ENCODE measurements around the gene SLC43A2.
"Not testable (repeated sequence)": the region's sequence is repeated elsewhere in the genome, so short reads cannot be mapped to it uniquely, and the experiment has no call there.

SLC43A2 gene

DNA sequence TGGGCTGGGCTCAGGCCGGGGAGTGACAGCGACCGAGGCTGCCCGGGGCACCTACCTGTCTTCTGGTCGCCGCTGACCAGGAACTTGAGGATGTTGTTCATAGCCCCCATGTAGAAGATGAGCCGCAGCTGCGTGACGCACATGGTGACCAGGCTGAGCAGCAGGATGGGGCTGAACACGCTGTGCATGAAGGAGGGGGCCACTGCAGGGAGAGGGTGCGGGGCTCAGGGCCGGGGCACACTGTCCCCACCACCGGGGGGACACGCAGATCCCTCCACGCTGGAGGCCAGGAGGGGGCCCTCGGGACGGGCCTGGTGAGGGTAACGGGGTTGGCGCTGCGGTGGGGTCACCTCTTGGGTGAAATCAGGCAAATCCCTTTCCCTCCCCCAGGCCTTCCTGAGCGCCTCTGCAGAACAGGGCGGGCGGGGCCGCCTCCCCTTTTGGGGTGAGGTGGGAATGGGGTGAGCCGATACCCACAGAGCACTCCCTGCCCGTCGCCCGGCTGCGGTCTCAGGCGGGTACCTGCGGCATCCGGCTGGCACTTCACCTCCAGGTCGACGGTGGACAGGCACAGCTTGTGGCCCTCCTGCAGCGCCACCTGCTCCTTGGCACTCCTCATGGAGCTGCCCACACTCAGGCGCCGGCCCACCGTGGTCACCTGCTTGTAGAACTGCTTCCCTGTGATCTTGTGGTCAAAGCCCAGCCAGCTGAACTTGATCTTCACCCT lies 37.7 kb downstream of the SLC43A2 start:
- no peak for DNase-seq (ENCODE audit: low read depth in 2 of 2, low spot score in 1 of 2)

DNA sequence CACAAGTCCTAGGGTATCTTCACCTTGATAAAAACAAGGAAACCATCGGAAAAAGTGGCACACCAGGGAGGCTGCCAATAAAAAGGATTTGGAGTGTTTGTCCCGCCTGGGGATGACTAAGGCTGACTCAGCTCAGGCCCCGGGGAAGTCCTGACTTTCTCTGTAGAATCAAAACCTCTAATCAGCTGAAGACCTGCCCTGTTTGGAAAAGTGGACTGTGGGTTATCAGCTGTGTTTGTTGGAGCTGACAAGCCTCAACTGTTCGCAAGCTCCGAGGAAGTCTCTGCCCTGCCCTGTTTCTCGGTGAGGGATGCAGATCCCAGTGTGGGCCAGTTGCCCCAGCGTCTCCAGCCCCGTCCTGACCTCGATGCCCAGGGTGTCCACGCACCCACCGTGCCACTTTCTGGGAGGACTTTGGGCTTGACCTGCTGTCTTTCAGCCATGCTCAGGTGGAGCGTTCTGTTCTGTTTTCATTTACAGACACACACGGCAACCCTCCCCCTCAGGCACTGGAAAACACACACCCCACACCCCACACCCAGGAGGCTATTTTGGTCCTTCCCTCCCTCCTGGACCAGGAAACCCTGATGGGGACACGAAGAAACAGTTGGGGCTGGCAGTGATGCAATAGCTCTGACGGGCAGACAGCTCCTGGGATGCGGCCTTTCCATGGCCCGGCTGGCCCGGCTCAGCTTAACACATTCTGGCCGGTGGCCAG lies 38.4 kb downstream of the SLC43A2 start:
- no peak for DNase-seq (ENCODE audit: low read depth in 2 of 2, low spot score in 1 of 2)

DNA sequence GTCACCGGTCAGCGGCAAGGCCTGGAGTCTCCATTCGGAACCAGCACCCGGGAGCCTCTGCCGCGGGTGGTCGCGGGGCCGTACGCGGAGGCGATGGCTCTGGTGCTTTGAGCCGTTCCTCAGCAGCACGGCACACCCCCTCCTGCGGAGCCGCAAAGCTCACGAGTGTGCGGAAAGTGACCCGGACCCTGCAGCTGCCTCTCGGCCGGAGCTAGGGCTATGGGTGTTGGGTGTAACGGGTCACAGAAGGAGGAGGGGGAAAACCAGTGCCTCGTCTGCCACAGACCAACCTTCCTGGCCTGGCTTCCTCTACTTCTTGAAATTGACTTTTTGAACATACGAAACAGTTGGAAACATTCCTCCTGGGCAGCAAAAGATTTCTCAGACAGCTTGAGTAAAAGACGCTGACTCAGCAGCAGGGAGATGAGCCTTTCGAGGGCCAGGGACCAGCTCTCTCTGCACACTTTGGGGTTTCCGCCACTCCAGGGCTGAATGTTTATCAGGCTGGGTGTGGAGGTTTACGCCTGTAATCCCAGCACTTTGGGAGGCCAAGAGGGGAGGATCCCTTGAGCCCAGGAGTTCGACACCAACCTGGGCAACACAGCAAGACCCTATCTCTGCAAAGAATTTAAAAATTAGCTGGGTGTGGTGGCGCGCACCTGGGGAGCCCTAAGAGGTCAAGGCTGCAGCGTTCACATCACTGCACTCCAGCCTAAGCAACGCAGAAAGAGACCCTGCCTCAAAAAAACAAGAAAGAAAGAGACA lies 39.6 kb downstream of the SLC43A2 start:
- DNase-seq (ENCODE audit: low read depth in 2 of 2, low spot score in 1 of 2), result no peak

DNA sequence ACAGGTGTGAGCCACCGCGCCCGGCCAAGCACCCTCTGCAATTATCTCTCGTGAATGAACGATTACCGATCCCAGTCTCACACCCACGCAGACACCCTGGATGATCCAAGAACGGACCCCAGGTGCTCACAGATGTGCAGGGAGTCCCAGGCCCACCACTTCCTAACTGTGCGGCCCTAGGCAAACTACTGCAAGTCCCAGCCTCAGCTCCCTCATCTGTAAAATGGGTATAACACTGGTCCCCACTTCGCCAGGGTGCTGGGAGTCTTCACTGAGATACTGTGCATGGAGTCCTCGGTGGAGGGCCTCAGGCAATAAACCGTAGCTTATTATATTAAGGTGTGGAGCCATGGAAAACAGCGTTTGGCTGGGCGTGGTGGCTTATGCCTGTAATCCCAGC lies 44.5 kb downstream of the SLC43A2 start:
- DNase-seq (ENCODE audit: low read depth in 2 of 2, low spot score in 1 of 2), result no peak

DNA sequence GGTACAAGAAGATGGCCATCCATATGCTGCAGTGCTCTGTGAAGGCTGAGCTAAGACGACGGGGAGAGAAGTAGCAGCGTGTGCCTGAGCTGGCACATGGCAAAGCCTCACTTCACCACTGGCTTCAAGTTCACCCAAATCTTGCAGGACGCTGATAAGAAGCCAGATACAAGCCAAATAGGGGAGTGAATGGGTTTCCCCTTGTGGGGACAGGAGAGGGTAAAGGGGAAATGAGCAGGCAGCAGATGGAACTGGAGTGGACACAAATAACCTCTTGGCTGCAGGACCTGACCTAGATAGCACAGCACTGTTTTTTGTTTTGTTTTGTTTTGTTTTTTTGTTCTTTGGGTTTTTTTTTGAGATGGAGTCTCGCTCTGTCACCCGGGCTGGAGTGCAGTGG lies 45.1 kb downstream of the SLC43A2 start:
- DNase-seq (ENCODE audit: low read depth in 2 of 2, low spot score in 1 of 2), result no peak

DNA sequence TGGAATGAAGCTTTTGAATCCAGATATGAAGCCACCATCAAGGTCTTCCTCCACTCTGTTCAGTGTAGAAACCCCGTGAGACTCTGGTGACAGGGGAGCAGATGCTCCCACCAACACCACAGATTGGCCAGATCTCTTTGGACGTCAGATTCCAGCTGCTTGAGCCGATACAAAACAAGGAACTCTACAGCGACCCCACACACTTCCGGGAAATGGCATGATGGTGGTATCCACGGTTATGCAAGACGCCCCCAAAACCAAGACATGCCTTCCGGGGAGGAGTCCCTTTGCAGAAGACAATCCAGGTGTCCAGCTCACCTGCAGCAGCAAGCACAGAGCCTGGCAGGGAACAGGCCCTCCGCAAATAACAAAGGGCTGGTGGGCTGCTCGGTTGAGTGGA lies 46.3 kb downstream of the SLC43A2 start:
- DNase-seq (ENCODE audit: low read depth in 2 of 2, low spot score in 1 of 2), result no peak

DNA sequence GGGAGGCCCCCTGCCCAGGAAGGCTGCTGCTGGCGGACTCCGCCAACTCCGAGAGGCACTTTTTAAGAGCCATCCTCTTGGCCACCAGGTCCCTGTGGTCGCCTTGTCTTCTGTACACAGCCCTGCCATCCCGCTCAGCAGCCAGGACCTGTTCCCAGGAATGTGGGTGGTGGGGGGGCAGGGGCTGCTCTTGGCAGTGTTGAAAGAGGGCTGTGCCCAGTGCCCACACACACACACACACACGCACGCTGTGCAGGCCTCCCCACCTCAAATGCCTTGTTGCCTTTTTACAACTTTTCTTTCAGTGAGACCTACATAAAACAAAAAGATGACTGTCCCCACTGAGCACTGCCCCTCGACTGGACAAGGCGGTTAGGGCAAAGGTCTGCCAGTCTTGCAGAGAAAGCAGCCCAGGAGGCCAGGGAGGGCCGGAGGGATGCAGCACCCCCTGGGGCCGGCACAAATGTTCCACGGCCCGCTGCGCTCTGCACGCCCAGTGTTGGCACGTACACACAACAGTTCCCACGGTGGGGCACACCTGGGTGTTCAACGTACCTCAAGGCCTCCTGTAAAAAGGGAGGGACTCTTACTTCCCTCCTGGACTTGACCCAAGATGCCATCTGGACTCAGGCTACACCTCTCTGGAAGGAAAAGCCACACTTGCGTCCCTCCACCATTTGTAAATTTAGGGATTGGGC lies 47.5 kb downstream of the SLC43A2 start:
- no peak for DNase-seq (ENCODE audit: low read depth in 2 of 2, low spot score in 1 of 2)

DNA sequence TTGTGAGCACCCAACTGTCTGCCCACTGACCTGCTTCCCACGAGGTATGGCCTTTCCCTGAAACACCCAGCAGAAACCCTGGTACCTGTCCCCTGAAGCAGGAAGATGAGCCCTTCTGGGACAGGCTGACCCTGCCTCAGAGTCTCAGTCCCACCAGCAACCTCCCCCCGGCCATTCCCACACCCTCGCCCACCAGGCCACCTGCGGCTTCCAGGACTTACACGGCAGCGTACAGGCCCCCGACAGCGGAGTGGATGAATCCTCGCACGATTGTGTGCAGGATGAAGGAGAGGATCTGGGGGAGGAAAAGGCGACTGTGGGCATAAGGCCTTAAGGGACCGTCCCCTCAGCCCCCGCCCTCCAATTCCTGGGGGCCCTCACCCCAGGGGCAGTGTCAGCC lies 50.6 kb downstream of the SLC43A2 start:
- DNase-seq (ENCODE audit: low read depth in 2 of 2, low spot score in 1 of 2), result no peak

DNA sequence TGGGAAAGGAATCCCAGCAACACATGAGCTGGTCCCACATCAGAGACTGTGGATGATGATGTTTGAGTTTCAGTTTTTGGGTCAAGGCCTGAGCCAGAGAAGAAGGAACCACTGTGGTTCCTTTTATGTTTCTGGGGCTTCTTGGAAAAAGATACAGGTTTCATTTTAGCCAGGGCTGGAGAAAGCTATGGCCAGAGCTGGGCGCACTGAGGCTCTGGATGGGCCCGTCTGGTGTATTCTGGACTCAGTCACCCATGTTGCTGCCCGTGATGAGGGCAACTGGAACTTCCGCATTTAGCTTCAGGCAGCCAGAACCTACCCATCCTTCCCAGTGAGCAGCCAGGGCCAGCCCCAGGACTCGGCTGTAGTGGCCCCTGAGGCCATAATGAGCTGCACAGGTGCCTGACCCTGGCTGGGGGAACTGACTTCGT lies 51.0 kb downstream of the SLC43A2 start:
- no peak for DNase-seq (ENCODE audit: low read depth in 2 of 2, low spot score in 1 of 2)

DNA sequence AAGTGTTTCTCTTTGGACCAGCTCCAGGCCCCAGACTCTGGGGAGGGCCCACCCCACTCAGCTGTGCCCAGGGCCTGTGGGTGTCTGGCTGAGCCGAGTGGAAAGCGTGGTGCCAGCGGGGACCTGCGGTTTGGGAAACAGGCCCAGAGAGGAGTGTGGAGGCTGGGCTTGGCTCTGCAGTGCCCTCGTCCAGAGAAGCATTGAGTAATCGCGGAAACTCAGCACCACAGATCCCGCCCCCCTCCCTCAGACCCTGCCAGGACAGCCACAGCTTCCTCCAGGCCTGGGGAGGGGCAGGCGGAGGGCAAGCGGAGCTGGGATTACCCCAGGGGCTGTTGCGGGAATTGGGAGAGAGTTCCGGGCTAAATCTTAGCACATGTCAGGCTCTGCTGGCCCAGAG lies 51.5 kb downstream of the SLC43A2 start:
- no peak for DNase-seq (ENCODE audit: low read depth in 2 of 2, low spot score in 1 of 2)

DNA sequence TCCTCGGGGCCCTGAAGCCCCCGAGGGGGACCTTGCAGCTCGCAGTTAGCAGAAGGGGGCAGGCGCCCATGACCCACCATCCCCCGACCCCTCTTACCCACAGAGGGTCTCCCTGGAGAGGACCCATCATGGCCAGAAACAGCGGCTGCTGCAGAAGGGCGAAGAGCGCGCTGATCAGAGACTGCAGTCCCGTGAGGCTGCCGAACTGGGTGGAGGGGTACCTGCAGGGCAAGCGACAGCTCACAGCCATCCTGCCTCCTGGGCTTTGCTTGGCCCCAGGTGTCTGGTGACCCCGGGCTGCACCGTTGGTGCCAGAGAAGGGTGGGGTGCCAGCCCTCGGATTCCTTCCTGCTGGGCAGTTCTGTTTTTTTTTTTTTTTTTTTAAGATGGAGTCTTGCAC lies 52.1 kb downstream of the SLC43A2 start:
- no peak for DNase-seq (ENCODE audit: low read depth in 2 of 2, low spot score in 1 of 2)

DNA sequence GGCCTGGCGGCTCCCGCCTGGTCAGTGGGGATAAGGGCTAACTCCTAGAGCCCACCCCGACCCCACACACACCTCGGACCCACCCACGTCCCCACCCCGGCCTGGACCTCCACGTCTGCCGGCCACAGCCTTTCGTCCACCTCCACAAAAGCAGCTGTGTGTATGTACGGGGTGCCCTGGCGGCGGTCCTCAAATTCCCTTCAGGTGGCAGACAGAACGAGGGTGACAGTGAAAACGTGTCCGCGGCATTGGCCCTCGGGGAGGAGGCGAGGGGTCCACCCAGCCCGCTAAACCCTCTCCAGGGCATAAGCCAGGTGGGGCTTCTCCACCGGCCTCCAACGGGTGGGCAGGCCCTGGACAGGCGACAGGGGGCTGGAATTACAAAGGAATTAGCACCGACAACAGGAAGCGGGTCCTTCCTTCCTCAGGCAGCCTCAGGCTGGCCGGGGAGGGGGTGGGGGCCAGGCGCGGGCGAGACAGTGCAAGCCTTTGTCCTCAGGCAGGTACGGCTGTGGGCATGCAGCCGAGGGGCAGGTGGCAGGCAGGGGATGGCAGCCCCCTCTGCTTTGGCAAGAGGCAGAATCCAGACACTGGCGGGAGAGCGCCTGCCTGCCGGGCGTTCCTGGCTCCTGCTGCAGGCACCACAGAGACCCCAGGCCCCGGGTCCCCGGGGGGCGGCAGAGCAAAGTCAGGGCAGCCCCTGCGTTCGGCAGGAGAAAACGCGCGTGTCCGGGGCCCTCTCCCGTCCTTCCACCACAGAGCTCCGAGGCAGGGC lies 53.8 kb downstream of the SLC43A2 start:
- DNase-seq (ENCODE audit: low read depth in 2 of 2, low spot score in 1 of 2), result no peak

DNA sequence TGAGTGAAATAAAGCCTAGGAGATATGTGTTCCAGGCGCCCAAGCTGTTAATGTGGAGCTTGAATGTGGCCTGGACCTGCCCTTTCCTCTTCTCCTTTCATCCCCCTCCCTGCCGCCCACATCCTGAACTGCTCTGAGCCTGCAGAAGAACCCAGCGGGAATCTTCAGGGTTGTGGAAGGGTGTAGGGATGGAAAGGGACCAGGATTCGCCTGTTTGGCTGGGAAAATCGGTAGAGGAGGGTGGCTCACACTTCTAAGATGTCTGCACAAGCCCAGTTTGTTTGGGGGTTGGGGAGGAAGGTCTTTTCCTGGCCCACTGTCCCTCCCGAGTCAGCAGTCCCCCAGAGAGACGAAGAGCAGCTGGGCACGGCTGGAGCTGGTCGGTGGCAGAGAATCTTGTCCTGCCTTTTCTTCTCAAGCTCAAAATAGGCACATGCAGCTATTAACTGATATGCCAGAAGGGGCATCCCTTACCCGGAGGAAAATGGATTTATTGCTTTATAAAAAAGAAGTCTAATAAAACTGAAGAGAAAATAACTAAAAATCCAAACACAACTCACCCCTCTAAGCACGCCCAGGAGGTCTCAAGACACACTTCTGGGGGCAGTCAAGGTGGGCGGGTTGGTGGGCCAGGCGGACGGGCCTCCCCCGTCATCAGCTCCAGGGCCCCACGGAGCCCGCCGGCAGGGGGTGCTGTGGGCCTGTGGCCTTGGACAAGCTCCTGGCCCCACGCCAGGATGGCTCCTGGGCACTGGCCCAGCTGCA lies 54.5 kb downstream of the SLC43A2 start:
- no peak for DNase-seq (ENCODE audit: low read depth in 2 of 2, low spot score in 1 of 2)

DNA sequence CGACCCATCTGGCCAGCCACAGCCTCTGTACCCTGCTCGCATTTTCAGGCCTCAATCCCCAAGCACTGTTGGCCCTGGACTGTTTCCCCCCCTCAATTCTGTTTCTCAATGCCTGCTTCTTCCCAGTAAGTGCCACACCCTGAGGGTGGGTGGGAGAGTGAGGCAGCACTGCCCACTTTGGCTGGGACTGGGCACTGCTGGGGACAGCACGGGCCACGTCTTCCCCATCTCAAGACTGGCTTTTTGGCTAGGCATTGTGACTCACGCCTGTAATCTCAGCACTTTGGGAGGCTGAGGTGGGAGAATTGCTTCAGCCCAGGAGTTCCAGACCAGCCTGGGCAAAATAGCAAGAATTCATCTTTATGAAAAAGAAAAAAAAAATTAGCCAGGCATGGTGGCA lies 56.0 kb downstream of the SLC43A2 start:
- not testable (repeated sequence) for DNase-seq (ENCODE audit: low read depth in 2 of 2, low spot score in 1 of 2)

DNA sequence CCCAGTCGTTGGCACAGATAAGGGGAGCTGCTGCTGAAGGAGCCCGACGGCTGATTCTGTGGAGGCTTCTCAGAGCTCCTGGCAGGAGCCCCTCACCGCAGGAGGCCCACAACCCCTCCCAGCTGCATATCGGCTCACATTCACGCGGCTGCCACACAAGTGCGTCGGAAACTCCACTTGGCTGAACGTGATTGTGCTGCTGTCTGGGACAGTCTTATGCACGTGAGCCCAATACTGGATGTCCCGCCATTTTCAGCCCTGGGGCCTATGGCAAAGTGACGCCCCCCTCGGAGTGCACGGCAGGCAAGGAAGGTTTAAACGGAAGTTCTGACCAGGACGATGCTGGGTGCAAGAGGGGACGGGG lies 57.3 kb downstream of the SLC43A2 start:
- no peak for DNase-seq (ENCODE audit: low read depth in 2 of 2, low spot score in 1 of 2)

DNA sequence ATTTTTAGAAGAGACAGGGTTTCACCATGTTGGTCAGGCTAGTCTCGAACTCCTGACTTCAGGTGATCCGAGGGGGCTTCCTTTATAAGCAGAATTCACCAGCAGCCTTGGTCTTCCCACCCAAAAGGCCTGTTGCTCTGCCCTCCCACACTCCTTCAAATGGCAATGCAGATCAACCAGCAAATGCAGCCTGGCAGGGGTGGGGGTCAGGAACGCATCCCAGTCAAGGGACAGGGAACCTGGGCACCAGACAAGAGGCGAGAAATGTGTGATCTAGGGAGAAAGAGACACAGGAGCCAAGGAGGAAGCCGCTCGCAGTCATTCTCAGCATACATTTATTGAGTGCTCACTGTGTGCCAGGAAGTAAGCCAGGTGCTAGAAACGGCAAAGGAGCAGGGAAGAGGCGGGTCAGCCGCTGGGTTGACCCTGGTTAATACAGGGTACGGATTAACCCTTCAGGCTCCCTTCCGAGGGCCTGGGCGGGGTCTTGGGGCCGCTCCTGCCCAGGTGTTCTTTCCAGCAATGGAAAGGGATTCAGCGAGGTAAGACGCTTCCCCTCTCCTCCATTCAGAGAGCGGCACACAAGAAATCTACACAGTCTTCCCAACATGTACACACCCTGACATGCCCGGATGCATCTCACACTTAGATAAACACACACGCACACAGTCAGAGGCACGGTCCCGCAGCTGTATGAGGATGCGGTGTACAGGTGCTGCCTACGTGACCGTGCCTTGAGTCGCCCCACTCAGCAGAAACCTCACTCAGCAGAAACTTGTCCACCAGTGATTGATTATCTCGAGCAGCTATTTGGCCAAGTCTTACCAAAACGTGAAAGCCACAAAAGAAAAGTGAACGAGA lies 59.5 kb downstream of the SLC43A2 start:
- no peak for DNase-seq (ENCODE audit: low read depth in 2 of 2, low spot score in 1 of 2)

DNA sequence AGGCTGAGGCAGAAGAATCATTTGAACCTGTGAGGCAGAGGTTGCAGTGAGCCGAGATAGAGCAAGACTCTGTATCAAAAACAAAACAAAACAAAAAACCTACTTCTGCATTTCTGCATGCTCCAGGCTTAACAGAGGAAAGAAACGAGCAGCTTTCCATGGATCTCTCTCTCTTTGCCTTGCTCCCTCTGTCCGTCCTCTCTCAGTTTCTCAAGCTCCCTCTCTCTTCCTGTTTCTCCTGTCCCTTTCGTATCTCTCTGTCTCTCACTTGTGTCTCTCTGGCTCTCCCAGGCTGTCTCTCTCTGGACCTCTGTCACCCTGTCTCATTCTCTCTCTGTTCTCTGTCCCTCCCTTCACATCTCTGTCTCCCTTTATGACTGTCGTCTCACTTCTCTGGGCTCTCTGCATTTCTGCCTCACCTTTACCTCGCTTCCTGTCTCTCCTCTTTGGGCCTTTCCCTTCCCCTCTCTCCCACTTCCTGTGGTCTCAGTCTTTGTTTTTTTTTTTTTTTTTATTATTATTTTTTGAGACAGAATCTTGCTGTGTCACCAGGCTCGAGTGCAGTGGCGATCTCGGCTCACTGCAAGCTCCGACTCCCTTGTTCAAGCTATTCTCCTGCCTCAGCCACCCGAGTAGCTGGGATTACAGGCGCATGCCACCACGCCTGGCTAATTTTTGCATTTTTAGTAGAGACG lies 62.0 kb downstream of the SLC43A2 start:
- no peak for DNase-seq (ENCODE audit: low read depth in 2 of 2, low spot score in 1 of 2)

DNA sequence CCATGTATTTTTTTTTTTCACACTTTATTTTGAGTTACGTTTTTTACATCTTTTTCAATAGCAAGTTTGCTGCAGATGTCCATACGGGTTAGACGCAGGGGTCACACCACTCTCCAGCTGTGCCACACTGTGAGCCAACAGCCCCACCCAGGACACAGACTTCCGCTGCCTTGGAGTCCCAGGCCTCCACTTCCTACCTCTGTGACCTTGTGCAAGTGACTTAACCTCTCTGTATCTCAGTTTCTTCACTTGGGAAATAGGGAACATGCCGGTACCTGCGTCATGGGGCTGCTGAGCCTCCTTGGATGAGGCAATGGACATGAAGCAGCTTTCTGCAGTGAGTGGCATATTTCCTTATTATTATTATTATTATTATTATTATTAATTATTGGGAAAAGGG lies 62.8 kb downstream of the SLC43A2 start:
- no peak for DNase-seq (ENCODE audit: low read depth in 2 of 2, low spot score in 1 of 2)
